Astrocyte of the cerebellum (primary cell): ENCODE data around the gene PSMD6.

ENCODE experiments used
- DNase-seq: peaks from one replicate; pipeline ENCODE4 v3.0.0-alpha.2; 2011; ENCODE audit warnings: low read depth
- H3K4me3 ChIP-seq: 2 replicates; pipeline ENCODE4 v1.5.1; 2011; ENCODE audit warnings: mild to moderate bottlenecking, low read depth, low read length, moderate library complexity
- CTCF ChIP-seq: IDR thresholded peaks from 2 replicates; pipeline ENCODE4 v1.5.1; 2012; ENCODE audit warnings: low read length, low read depth, moderate library complexity, mild to moderate bottlenecking; ENCODE audit errors: missing control alignments
- in situ Hi-C: cut with HindIII; loops from 2 replicates; pipeline ENCODE4 v1.10.0; 2017; ENCODE audit warnings: low sequenced_read_pairs

Gene PSMD6

GRCh38 chr3:63968612-63969350 lies 54.5 kb downstream of the PSMD6 start:
- TF ChIP-seq CTCF = no peak
- DNase-seq = no peak
- H3K4me3 ChIP-seq = no peak overlapping the region
- in situ Hi-C loops = no loop called here

DNA sequence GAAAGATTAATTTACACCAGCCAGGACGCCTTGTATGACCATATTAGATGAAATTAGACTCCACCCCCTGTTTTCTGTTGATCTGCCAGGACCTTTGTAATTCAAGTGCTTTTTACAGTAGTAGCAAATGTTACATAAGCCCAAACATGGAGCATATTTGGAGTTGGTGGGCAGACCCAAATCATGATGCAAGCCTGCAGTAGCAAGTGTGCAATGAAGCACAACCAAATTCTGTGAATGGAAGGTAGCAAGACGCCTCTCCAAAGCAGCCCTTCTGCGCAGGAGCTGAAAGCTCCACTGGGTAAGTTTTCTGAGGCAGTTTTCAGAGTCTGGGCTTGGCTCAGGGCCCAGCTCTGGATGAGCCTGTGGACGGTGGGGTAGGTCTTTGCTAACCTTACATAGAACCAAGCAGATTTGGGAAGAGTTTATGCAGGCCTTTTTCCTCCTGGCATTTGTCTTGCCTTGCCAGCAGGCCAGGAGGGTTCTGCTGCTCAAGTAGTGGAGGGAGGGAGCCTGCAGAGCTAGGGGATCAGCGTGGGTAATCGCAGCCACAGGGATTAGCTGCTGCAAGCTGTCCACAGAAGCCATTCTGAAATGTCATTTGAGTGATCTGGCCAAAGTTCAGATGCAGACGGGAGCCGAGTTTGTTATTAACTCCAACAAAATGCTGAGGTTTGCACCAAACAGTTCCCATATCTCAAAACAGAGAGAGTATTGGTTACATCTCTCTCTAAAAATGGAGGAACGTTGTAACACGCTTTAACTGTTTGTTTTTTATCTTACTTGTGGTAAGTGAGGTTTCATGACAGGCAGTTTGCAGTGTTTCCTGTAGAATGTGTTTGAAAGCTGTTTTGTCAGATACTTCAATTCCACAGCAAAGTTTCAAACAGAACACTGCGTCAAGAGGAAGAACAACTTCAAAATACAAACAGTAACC lies 55.4 kb downstream of the PSMD6 start:
- DNase-seq = peak; percentile 46
- no peak for TF ChIP-seq CTCF
- H3K4me3 ChIP-seq = peak overlapping the region; percentile 3
- in situ Hi-C loops = no loop called here

DNA sequence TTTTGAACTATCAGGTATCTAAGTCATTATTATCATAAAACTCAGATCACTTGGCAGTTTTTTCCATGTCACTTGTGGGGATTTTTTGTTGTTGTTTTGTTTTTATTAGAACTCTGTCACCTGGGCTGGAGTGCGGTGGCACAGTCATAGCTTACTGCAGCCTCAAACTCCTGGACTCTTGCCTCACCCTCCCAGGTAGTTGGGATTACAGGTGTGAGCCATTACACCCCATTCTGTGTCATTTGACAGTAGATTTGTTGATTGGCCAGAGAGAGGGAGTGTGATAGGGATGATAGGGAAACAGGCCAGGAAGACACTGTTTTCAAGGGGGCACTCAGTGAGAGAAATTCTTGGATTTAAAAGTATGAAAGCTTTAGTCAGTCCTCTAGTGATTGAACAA lies 56.4 kb downstream of the PSMD6 start:
- no peak for DNase-seq
- in situ Hi-C loops = no loop called here
- no peak for TF ChIP-seq CTCF
- H3K4me3 ChIP-seq = no peak overlapping the region

GRCh38 chr3:63966007-63966406 lies 57.3 kb downstream of the PSMD6 start:
- H3K4me3 ChIP-seq = no peak overlapping the region
- no peak for TF ChIP-seq CTCF
- DNase-seq = no peak
- in situ Hi-C loops = no loop called here

DNA sequence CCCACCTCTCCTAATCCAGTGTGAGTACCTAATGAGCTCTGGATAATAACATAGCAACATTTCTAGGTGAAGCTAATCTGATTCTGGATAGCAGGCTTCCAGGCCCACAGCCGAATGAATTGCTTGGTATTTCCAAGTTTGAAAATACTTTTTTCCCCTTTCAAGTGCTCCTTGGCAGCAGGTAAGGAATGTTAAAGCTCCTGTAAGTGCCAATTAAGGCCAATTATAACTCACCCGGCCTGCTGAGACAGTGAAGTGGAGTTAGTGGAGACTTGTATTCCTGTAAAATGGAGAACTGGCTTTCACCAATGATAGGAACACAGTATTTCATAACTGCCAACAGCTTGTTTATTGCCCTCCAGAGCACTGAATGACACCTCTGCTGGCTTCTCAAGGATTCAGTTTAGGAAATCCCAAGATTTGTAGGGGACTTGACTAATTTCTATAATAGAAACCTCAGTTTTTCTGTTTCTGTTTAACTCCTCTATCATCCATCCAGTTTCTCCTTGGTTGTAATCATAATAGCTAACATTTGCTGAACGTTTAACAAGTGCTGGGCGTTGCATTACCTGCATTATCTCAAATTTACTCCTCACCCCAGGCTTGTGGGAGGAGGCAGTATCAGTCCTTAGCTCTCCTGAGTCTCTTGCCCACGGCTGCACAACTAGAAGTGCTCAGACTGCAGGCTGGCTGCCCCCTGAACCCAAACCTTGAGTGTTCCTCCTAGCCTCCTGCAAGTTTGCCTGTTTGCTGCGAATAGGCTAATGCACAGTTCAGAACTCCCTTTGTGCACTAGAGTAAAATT lies 58.4 kb downstream of the PSMD6 start:
- in situ Hi-C loops = no loop called here
- no peak for TF ChIP-seq CTCF
- no peak overlapping the region for H3K4me3 ChIP-seq
- DNase-seq = no peak

DNA sequence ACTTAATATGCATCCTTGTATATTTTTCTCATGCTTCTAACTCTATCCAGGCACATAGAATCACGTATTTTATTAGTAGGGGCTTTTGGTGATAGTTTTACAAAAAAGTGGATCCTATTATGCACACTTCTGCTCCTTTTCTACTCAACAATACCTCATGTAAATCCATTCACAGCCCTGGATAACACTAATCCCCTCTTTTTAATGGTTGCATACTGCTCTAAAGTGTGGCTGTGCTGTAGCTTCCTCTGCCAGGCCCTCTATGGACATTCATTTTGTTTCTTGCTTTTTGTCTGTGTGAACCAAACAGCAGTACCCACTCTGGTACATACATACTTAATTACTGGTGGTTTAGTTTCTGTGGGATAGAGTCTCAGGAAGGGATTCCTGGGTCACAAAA lies 59.8 kb downstream of the PSMD6 start:
- no peak for TF ChIP-seq CTCF
- DNase-seq = no peak
- no peak overlapping the region for H3K4me3 ChIP-seq
- in situ Hi-C loops = no loop called here
